Measurements from ENCODE around the gene EP300. TPM values are rescaled to one million over a fixed set of nuclear protein-coding genes. Genes with fewer than 3 reads are reported as not detected.
A peak's percentile ranks its signal among the peaks of the same experiment; 100 is the strongest.

The EP300 gene
- total and polyA plus RNA-seq, 2 of the 8 experiments (the other 6 are each of a cell fraction or from before 2014, with no cell fraction given) = 39.5 to 109 TPM

GRCh38 chr22:41181349-41182241 is 89.2 kb downstream of the EP300 start (continued):
- TF ChIP-seq KDM1A (IDR thresholded peaks at IDR 0.05; ENCODE audit: borderline replicate concordance, low read length) = no peak
- no peak for TF ChIP-seq CHD1 (IDR thresholded peaks at IDR 0.05; ENCODE audit: low read depth, low read length)
- no peak for TF ChIP-seq YY1 (IDR thresholded peaks at IDR 0.05; ENCODE audit: low read depth, low read length)
- peak; percentile 84; the same call in 1 of the 2 replicates for TF ChIP-seq POLR2AphosphoS5 (IDR thresholded peaks at IDR 0.05; ENCODE audit: low read depth, low read length)
